Measurements from ENCODE around the gene DPF1.

DNA sequence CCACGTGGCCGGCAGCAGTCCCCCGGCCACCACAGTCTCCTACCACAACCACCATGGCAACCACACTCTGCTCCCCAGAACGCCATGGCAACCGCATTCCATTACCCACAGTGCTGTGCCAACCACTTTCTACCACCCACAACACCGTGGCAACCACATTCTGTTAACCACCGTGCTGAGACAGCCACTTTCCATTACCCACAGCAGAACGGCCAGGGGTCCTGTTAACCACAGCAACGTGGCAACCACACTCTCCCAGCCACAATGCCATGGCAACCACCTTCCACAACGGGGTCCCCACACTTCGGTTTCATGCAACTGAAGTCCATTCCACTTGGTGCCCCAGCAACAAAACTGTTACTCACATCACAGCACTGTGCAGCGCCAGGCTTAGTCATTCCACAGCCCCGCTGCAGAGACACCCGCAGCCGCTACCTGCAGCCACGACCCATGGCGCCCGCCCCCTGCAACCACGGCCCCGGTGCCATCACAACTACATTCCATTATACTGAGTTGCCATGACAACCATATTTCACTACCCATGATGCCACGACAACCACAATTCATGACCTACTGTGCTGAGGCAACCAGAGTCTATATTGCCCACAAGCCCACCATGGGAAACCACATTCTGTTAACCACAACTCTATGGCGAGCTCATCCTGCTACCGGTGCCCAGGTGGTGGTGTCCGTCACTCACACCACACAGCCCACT, 10.0 kb downstream of the DPF1 start:
- no peak for TF ChIP-seq POLR2A (IDR thresholded peaks at IDR 0.05)
- TF ChIP-seq, protein P1, sequence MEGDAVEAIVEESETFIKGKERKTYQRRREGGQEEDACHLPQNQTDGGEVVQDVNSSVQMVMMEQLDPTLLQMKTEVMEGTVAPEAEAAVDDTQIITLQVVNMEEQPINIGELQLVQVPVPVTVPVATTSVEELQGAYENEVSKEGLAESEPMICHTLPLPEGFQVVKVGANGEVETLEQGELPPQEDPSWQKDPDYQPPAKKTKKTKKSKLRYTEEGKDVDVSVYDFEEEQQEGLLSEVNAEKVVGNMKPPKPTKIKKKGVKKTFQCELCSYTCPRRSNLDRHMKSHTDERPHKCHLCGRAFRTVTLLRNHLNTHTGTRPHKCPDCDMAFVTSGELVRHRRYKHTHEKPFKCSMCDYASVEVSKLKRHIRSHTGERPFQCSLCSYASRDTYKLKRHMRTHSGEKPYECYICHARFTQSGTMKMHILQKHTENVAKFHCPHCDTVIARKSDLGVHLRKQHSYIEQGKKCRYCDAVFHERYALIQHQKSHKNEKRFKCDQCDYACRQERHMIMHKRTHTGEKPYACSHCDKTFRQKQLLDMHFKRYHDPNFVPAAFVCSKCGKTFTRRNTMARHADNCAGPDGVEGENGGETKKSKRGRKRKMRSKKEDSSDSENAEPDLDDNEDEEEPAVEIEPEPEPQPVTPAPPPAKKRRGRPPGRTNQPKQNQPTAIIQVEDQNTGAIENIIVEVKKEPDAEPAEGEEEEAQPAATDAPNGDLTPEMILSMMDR (IDR thresholded peaks at IDR 0.05) = no peak

Data from body of pancreas (tissue), 4 donors.